ENCODE data around the gene SYNE2. TPM values are rescaled to one million over a fixed set of nuclear protein-coding genes. Genes with fewer than 3 reads are reported as not detected.
A peak's percentile ranks its signal among the peaks of the same experiment; 100 is the strongest.

Gene SYNE2
- total and polyA plus RNA-seq, 12 donors = 43.6 to 205 (median 103) TPM

GRCh38 chr14:63988579-63988978 is 135.8 kb downstream of the SYNE2 start:
- intact Hi-C loops (cut with DNase I) = loop anchor here in 1 of 10 donors (10.0 kb wide), 1 partner anchor 134 kb away; the partner anchor contains the start of gene SYNE2
- 79 to 84% methylated on average over 4 of the region's 4 CpGs for WGBS, 2 donors

GRCh38 chr14:63991833-63992232 is 139.0 kb downstream of the SYNE2 start:
- Histone ChIP-seq H3K27ac (no peak overlapping the region), H3K36me3 (peaks cover 0 to 92% (median 13%) of the 10 kb centered on the region in 9 donors), H3K9me3 (no peaks in the 10 kb centered on the region), H3K4me1 (no peaks in the 10 kb centered on the region), H3K4me3 (no peak overlapping the region), H3K27me3 (no peaks in the 10 kb centered on the region)
- no peak for ATAC-seq
- DNase-seq = no peak
- TF ChIP-seq CTCF (IDR thresholded peaks at IDR 0.05) = no peak
- 92 to 93% methylated on average over 7 of the region's 7 CpGs for WGBS, 2 donors
- intact Hi-C loops (cut with DNase I) = loop anchor here in 4 of 10 donors (5.0 to 10.0 kb wide), 3 partner anchors 145 to 197 kb away; no protein-coding TSS in a partner anchor

More at GRCh38 chr14:63988579-63988978, 135.8 kb downstream of the SYNE2 start:
- Histone ChIP-seq H3K4me3 (no peak overlapping the region), H3K27ac (no peak overlapping the region), H3K4me1 (no peaks in the 10 kb centered on the region), H3K9me3 (no peaks in the 10 kb centered on the region), H3K27me3 (no peaks in the 10 kb centered on the region), H3K36me3 (peaks cover 0 to 89% (median 18%) of the 10 kb centered on the region in 9 donors)
- ATAC-seq (no peak), DNase-seq (no peak)
- TF ChIP-seq CTCF (IDR thresholded peaks at IDR 0.05) = no peak

GRCh38 chr14:63992858-63993257 is 140.1 kb downstream of the SYNE2 start:
- H3K27me3 ChIP-seq = no peaks in the 10 kb centered on the region

GRCh38 chr14:63993992-63994391 is 141.2 kb downstream of the SYNE2 start:
- TF ChIP-seq CTCF (IDR thresholded peaks at IDR 0.05) = peak in 7 of 9 donors; percentile 22 to 51 (median 31)
- no peaks in the 10 kb centered on the region for H3K27me3 ChIP-seq
- H3K9me3 ChIP-seq = no peaks in the 10 kb centered on the region
- ATAC-seq (no peak), DNase-seq (no peak)
- no peak overlapping the region for H3K4me3 ChIP-seq
- WGBS, 2 donors = 90 to 97% methylated on average over 3 of the region's 3 CpGs
- peaks cover 0 to 100% (median 13%) of the 10 kb centered on the region in 9 donors for H3K36me3 ChIP-seq
- intact Hi-C loops (cut with DNase I) = loop anchor here in 4 of 10 donors (5.0 to 10.0 kb wide), 3 partner anchors 147 to 199 kb away; no protein-coding TSS in a partner anchor
- H3K4me1 ChIP-seq = no peaks in the 10 kb centered on the region
- H3K27ac ChIP-seq = no peak overlapping the region

More at GRCh38 chr14:63992858-63993257, 140.1 kb downstream of the SYNE2 start:
- H3K4me1 ChIP-seq = no peaks in the 10 kb centered on the region
- no peaks in the 10 kb centered on the region for H3K9me3 ChIP-seq
- no peak for DNase-seq
- no peak overlapping the region for H3K27ac ChIP-seq
- TF ChIP-seq CTCF (IDR thresholded peaks at IDR 0.05) = no peak
- WGBS, 2 donors = 95 to 96% methylated on average over 6 of the region's 6 CpGs
- peaks cover 0 to 95% (median 13%) of the 10 kb centered on the region in 9 donors for H3K36me3 ChIP-seq
- intact Hi-C loops (cut with DNase I) = loop anchor here in 4 of 10 donors (5.0 to 10.0 kb wide), 3 partner anchors 146 to 198 kb away; no protein-coding TSS in a partner anchor
- H3K4me3 ChIP-seq = no peak overlapping the region
- ATAC-seq = no peak
